ENCODE measurements around the gene IPO8.

DNA sequence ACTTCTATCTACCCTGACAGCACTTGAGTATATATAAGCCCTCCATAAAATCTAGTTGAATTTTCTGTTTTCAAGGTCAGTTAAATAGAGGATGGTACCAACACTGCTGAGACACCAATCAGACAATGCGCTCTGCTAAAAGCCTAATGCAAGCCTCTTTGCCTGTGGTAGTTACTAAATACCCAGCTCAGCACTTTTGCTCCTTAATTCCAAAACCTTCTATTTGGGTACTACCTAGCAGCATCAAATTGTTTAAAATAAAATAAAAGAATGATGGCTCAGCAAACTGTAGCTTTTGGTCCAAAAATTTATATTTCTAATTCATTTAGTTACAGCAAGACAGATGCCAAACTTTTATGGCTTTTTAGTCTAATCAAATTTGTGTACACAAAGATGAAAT, 107.9 kb downstream of the IPO8 start:
- TF ChIP-seq TOX (CRISPR knock-in tag; IDR thresholded peaks at IDR 0.05; ENCODE audit: borderline replicate concordance) = no peak
- TF ChIP-seq ZNF70 (CRISPR knock-in tag; IDR thresholded peaks at IDR 0.05) = no peak
- TF ChIP-seq PPARA (CRISPR knock-in tag; IDR thresholded peaks at IDR 0.05; ENCODE audit: borderline replicate concordance) = no peak
- TF ChIP-seq RARB (CRISPR knock-in tag; IDR thresholded peaks at IDR 0.05) = no peak
- no peak for TF ChIP-seq CSDC2 (CRISPR knock-in tag; IDR thresholded peaks at IDR 0.05)
- no peak for TF ChIP-seq SNAI2 (CRISPR knock-in tag; IDR thresholded peaks at IDR 0.05)
- TF ChIP-seq ZC3H10 (CRISPR knock-in tag; IDR thresholded peaks at IDR 0.05) = no peak
- no peak for TF ChIP-seq ARNTL (CRISPR knock-in tag; IDR thresholded peaks at IDR 0.05; ENCODE audit: borderline replicate concordance, low read depth)
